Loucy (cell line): ENCODE measurements around the gene ZNF543.

Experiments used
- H2AFZ ChIP-seq: fragments of 200-600 bp; sonication (generic); 2 replicates; pipeline ENCODE4 v1.6.0; 2016; ENCODE audit warnings: antibody characterized with exemption, mild to moderate bottlenecking, low read length, moderate library complexity
- H3F3A ChIP-seq: fragments of 200-600 bp; 2 replicates; pipeline ENCODE4 v1.6.0; 2016; ENCODE audit warnings: antibody characterized with exemption, low read depth, mild to moderate bottlenecking
- H3K27me3 ChIP-seq: fragments of 200-600 bp; sonication (generic); 2 replicates; pipeline ENCODE4 v1.6.1; 2014; ENCODE audit warnings: low read length, mild to moderate bottlenecking; ENCODE audit not compliant: insufficient read depth, poor library complexity, severe bottlenecking
- H3K36me3 ChIP-seq: fragments of 200-600 bp; sonication (generic); 2 replicates; pipeline ENCODE4 v1.6.1; 2016; ENCODE audit warnings: low read length; ENCODE audit not compliant: insufficient read depth
- H3K4me1 ChIP-seq: fragments of 200-600 bp; sonication (generic); 2 replicates; pipeline ENCODE4 v1.5.1; 2014; ENCODE audit warnings: low read length, mild to moderate bottlenecking; ENCODE audit not compliant: insufficient read depth, poor library complexity, severe bottlenecking
- H3K4me2 ChIP-seq: fragments of 200-600 bp; sonication (generic); 2 replicates; pipeline ENCODE4 v1.6.0; 2014; ENCODE audit warnings: antibody characterized with exemption, low read length, low read depth, mild to moderate bottlenecking; ENCODE audit not compliant: poor library complexity, severe bottlenecking
- H3K4me3 ChIP-seq: fragments of 200-600 bp; sonication (generic); 2 replicates; pipeline ENCODE4 v1.5.1; 2014; ENCODE audit warnings: low read length, mild to moderate bottlenecking, mixed read lengths; ENCODE audit not compliant: poor library complexity, severe bottlenecking
- H3K79me2 ChIP-seq: fragments of 200-600 bp; sonication (generic); 2 replicates; pipeline ENCODE4 v1.6.1; 2014; ENCODE audit warnings: low read length; ENCODE audit not compliant: insufficient read depth
- H3K9ac ChIP-seq: fragments of 200-600 bp; sonication (generic); 2 replicates; pipeline ENCODE4 v1.6.0; 2014; ENCODE audit warnings: mild to moderate bottlenecking, low read depth, low read length, moderate library complexity; ENCODE audit not compliant: poor library complexity, severe bottlenecking
- H3K9me2 ChIP-seq: fragments of 200-600 bp; sonication (generic); replicated peaks from 2 replicates; pipeline ENCODE4 v1.6.1; 2016; ENCODE audit warnings: low read depth, low read length, mixed read lengths
- H3K9me3 ChIP-seq: fragments of 200-600 bp; sonication (generic); 2 replicates; pipeline ENCODE4 v1.6.1; 2014; ENCODE audit warnings: mild to moderate bottlenecking, antibody characterized with exemption, low read length, low read depth; ENCODE audit not compliant: insufficient read depth
- H4K20me1 ChIP-seq: fragments of 200-600 bp; sonication (generic); 2 replicates; pipeline ENCODE4 v1.6.0; 2014; ENCODE audit warnings: antibody characterized with exemption, low read length, mild to moderate bottlenecking; ENCODE audit not compliant: insufficient read depth, poor library complexity, severe bottlenecking
- EZH2phosphoT487 ChIP-seq: fragments of 200-600 bp; IDR thresholded peaks from 2 replicates; pipeline ENCODE4 v1.6.1; 2018; ENCODE audit warnings: antibody characterized with exemption, mild to moderate bottlenecking, moderate library complexity, borderline replicate concordance
- TF ChIP-seq, protein P1 (sequence below): fragments of 200-600 bp; sonication (generic); conservative IDR thresholded peaks from 2 replicates; pipeline ENCODE4 v1.5.1; 2014; ENCODE audit warnings: mild to moderate bottlenecking, antibody characterized with exemption, low read length

The ZNF543 gene

DNA sequence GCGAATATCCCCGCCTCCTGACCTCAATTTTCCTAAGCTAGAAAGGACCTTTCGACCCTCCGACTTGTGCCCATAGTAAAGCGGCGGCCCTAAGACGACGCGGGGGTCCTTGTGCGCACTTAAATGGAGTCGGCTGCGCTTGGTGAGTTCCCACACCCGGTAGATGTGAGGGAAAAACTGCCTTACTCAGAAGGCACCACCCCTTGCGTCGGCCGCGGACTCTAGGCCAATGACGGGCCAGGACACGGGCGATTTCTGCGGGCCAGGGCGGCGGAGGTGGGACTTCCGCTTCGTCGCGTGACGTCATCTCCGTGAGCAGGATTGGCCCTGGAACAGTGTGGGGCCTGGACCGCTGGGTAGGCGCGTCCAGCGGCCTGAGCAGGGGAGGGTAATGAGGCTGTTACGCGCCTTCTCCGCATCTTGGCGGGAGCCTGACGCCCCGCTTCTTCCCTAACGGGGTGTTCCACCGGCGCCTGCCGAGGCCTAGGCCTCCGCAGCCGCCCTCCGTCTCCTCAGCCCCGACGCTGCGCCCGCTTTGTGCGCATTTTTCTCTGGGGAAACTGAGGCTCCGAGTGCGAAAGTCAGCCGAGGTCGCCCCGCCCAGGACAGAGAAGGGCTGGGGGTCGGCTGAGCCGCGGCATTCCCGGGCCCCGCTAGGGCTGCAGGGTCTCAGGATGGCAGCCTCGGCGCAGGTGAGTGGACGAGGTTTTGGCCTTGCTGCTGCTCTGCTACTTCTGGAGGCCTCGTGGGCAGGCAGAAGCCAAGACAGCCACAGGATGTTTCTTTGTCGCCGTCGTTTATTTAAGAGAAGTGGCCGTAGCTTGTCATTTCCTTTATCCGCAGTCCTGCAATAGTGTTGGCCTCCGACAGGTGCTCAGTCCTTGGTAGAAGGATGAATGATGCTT is at the start of gene ZNF543:
ZNF543 (plus strand) TSS at position 293 of the 905 bp plus-strand sequence; CDS start at position 675, 382 bp downstream.
- H3K4me2 ChIP-seq = peak within 1 kb of the TSS; percentile 93
- H3K9me2 ChIP-seq = no peaks in the 10 kb centered on the region
- H3K9ac ChIP-seq = peak within 1 kb of the TSS; percentile 96
- H3F3A ChIP-seq = no peaks in the 10 kb centered on the region
- peaks cover 12% of the 10 kb centered on the region; the same call in 1 of the 2 replicates for H3K36me3 ChIP-seq
- peaks cover 25% of the 10 kb centered on the region for H4K20me1 ChIP-seq
- TF ChIP-seq, protein P1, sequence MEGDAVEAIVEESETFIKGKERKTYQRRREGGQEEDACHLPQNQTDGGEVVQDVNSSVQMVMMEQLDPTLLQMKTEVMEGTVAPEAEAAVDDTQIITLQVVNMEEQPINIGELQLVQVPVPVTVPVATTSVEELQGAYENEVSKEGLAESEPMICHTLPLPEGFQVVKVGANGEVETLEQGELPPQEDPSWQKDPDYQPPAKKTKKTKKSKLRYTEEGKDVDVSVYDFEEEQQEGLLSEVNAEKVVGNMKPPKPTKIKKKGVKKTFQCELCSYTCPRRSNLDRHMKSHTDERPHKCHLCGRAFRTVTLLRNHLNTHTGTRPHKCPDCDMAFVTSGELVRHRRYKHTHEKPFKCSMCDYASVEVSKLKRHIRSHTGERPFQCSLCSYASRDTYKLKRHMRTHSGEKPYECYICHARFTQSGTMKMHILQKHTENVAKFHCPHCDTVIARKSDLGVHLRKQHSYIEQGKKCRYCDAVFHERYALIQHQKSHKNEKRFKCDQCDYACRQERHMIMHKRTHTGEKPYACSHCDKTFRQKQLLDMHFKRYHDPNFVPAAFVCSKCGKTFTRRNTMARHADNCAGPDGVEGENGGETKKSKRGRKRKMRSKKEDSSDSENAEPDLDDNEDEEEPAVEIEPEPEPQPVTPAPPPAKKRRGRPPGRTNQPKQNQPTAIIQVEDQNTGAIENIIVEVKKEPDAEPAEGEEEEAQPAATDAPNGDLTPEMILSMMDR = no peak
- TF ChIP-seq EZH2phosphoT487 = no peak
- H3K79me2 ChIP-seq = peaks cover 32% of the 10 kb centered on the region
- H3K4me1 ChIP-seq = peaks cover 23% of the 10 kb centered on the region
- H2AFZ ChIP-seq = peak within 1 kb of the TSS; percentile 98
- H3K9me3 ChIP-seq = no peaks in the 10 kb centered on the region
- H3K4me3 ChIP-seq = peak within 1 kb of the TSS; percentile 96
- H3K27me3 ChIP-seq = peaks cover 3% of the 10 kb centered on the region

DNA sequence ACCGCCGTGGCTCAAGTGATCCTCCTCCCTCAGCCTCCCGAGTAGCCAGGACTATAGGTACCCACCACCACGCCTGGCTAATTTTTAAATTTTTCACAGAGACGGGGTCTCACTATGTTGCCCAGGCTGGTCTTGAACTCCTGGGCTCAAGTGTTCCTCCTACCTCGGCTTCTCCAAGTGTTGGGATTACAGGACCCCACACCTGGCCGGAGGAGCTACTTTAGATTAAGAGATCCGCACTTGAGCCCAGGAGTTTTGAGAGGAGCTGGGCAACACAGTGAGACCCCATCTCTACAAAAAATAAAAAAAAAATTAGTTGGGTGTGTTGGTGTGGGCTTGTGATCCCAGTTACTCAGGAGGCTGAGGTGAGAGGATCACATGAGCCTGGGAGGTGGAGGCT is 49.0 kb upstream of the ZNF543 start:
- H3K4me1 ChIP-seq = no peaks in the 10 kb centered on the region

DNA sequence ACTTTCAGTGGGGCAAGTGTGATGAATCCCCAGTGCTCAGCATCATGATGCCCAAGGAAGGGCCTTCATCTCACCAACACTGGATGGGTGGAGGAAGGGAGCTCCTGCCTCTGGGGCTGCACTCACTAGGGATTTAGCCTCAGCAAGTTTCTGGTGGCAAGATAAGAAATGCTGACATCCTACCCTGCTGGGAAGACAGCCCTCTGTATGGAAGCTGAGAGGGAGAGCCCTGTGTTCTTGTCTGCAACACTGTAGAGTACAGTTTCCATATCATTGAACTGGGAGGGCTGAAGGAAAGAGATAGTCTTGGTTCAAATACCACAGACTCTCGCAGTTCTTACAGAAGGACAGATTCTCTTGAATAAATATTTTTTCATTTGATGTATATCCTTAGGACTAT is 47.3 kb upstream of the ZNF543 start:
- no peak overlapping the region for H2AFZ ChIP-seq
- no peaks in the 10 kb centered on the region for H4K20me1 ChIP-seq
- H3K4me3 ChIP-seq = no peak overlapping the region
- no peaks in the 10 kb centered on the region for H3K79me2 ChIP-seq
- H3F3A ChIP-seq = no peaks in the 10 kb centered on the region
- H3K9me2 ChIP-seq = no peaks in the 10 kb centered on the region
- H3K9me3 ChIP-seq = no peaks in the 10 kb centered on the region
- no peak overlapping the region for H3K9ac ChIP-seq
- no peaks in the 10 kb centered on the region for H3K27me3 ChIP-seq
- no peak overlapping the region for H3K4me2 ChIP-seq
- H3K36me3 ChIP-seq = no peaks in the 10 kb centered on the region
- TF ChIP-seq, protein P1 = no peak
- TF ChIP-seq EZH2phosphoT487 = no peak
- H3K4me1 ChIP-seq = no peaks in the 10 kb centered on the region

More for the DNA sequence above, 49.0 kb upstream of the ZNF543 start:
- Histone ChIP-seq H3K36me3 (no peaks in the 10 kb centered on the region), H3K9me3 (no peaks in the 10 kb centered on the region), H4K20me1 (no peaks in the 10 kb centered on the region), H3K9me2 (no peaks in the 10 kb centered on the region), H3K27me3 (no peaks in the 10 kb centered on the region), H3F3A (no peaks in the 10 kb centered on the region), H3K9ac (no peak overlapping the region), H3K79me2 (no peaks in the 10 kb centered on the region), H3K4me3 (no peak overlapping the region), H2AFZ (no peak overlapping the region), H3K4me2 (no peak overlapping the region)
- TF ChIP-seq EZH2phosphoT487 = no peak
- TF ChIP-seq, protein P1 = no peak
